Measurements from ENCODE around the gene UBFD1.

DNA sequence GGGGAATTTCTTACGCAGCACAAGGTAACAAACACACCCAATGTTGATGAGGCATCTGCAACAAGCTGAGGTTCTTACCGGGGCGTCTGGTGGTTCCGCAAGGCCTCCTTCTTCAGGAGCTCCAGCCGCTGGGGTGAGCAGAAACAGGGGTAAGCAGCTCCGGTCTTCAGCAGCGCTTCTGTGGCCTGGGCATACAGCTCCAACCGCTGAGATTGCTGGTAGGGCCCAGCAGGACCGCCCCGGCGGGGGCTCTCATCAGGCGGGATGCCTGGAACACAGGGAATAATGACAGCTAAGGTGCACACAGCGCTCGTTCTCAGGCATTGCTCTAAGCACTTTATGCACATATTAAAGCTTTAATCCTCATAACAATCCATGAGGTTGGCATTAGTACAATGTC lies 13.1 kb upstream of the UBFD1 start:
- TF ChIP-seq, protein P1, sequence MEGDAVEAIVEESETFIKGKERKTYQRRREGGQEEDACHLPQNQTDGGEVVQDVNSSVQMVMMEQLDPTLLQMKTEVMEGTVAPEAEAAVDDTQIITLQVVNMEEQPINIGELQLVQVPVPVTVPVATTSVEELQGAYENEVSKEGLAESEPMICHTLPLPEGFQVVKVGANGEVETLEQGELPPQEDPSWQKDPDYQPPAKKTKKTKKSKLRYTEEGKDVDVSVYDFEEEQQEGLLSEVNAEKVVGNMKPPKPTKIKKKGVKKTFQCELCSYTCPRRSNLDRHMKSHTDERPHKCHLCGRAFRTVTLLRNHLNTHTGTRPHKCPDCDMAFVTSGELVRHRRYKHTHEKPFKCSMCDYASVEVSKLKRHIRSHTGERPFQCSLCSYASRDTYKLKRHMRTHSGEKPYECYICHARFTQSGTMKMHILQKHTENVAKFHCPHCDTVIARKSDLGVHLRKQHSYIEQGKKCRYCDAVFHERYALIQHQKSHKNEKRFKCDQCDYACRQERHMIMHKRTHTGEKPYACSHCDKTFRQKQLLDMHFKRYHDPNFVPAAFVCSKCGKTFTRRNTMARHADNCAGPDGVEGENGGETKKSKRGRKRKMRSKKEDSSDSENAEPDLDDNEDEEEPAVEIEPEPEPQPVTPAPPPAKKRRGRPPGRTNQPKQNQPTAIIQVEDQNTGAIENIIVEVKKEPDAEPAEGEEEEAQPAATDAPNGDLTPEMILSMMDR (IDR thresholded peaks at IDR 0.05), result no peak
- TF ChIP-seq POLR2A (IDR thresholded peaks at IDR 0.05), result no peak
